Prostate gland (tissue), 2 donors: ENCODE measurements around the gene UMODL1. TPM values are rescaled to one million over a fixed set of nuclear protein-coding genes. Genes with fewer than 3 reads are reported as not detected.
A peak's percentile ranks its signal among the peaks of the same experiment; 100 is the strongest.

Experiments
- DNase-seq: peaks from one replicate; pipeline ENCODE4 v3.0.0-alpha.2; 2019; ENCODE audit warnings: low spot score
- H3K27ac ChIP-seq, 2 donors: fragments of 200-600 bp; sonication (generic); 2 replicates each; pipeline ENCODE4 v1.5.1; 2017 to 2019
- H3K27me3 ChIP-seq: fragments of 200-600 bp; sonication (generic); replicated peaks from 2 replicates; pipeline ENCODE4 v1.5.1; 2019; ENCODE audit not compliant: insufficient read depth
- H3K36me3 ChIP-seq, 2 donors: fragments of 200-600 bp; sonication (generic); 1 replicate in 1 of 2; 2 replicates in 1 of 2; pipeline versions ENCODE4 v1.5.1 to v1.8.1; 2017 to 2019
- H3K4me1 ChIP-seq: fragments of 200-600 bp; sonication (generic); replicated peaks from 2 replicates; pipeline ENCODE4 v1.5.1; 2019
- H3K4me3 ChIP-seq, 2 donors: fragments of 200-600 bp; sonication (generic); 2 replicates each; pipeline ENCODE4 v1.5.1; 2017 to 2019
- H3K9me3 ChIP-seq: fragments of 200-600 bp; sonication (generic); 2 replicates; pipeline ENCODE4 v1.5.1; 2017
- CTCF ChIP-seq, 4 experiments: fragments of 200-600 bp in 2 of 4; fragments of 450-650 bp in 2 of 4; sonication (generic) in 2 of 4; IDR thresholded peaks; 1 replicate in 3 of 4; 2 replicates in 1 of 4; pipeline ENCODE4 v1.5.1; 2016 to 2019; ENCODE audit warnings: antibody characterized with exemption in 4 of 4, mild to moderate bottlenecking in 2 of 4, moderate library complexity in 2 of 4
- POLR2A ChIP-seq: fragments of 450-650 bp; IDR thresholded peaks from one replicate; pipeline ENCODE4 v1.6.1; 2016; ENCODE audit warnings: antibody characterized with exemption, mild to moderate bottlenecking
- POLR2AphosphoS5 ChIP-seq: sonication (generic); formaldehyde crosslinking; IDR thresholded peaks from one replicate; pipeline ENCODE4 v1.6.1; 2017; ENCODE audit warnings: antibody characterized with exemption
- WGBS: methylation state at CpG from one replicate; pipeline ENCODE4 v1.1.5; 2018; 5-methylcytosine and 5-hydroxymethylcytosine counted together
- intact Hi-C: fragments of 100-400 bp; cut with DNase I; formaldehyde crosslinking; loops from one replicate; pipeline ENCODE4 v1.14.2; 2022
- total RNA-seq, 2 donors: library from RNA; depleted of rRNA; stranded (reverse); fragments of >200 nt; gene quantifications; one replicate each; pipeline ENCODE4 v1.1.0, GENCODE V29; 2016

The UMODL1 gene
- total RNA-seq, 2 donors from 2014 or later = 0.14 to 0.57 TPM

- WGBS = 72% methylated on average over 9 of the region's 9 CpGs
- intact Hi-C loops = no loop called here
- H3K27me3 ChIP-seq = no peaks in the 10 kb centered on the region
Observed at GRCh38 chr21:42162831-42163510, 91.9 kb downstream of the UMODL1 start.

GRCh38 chr21:42163511-42163863 is 92.4 kb downstream of the UMODL1 start:
- TF ChIP-seq CTCF (IDR thresholded peaks at IDR 0.05) (no peak), POLR2AphosphoS5 (no peak), POLR2A (no peak)
- Histone ChIP-seq H3K4me3 (no peak overlapping the region), H3K27ac (no peak overlapping the region), H3K36me3 (no peaks in the 10 kb centered on the region), H3K27me3 (no peaks in the 10 kb centered on the region), H3K9me3 (no peaks in the 10 kb centered on the region), H3K4me1 (no peaks in the 10 kb centered on the region)
- no peak for DNase-seq
- intact Hi-C loops = no loop called here
- 94% methylated on average over 10 of the region's 10 CpGs for WGBS

More at GRCh38 chr21:42162831-42163510, 91.9 kb downstream of the UMODL1 start:
- H3K9me3 ChIP-seq = no peaks in the 10 kb centered on the region
- no peak overlapping the region for H3K27ac ChIP-seq
- DNase-seq = no peak
- H3K4me3 ChIP-seq = no peak overlapping the region
- no peak for TF ChIP-seq CTCF (IDR thresholded peaks at IDR 0.05)
- TF ChIP-seq POLR2AphosphoS5 = no peak
- TF ChIP-seq POLR2A = no peak
- no peaks in the 10 kb centered on the region for H3K4me1 ChIP-seq
- no peaks in the 10 kb centered on the region for H3K36me3 ChIP-seq

GRCh38 chr21:42164064-42164789 is 93.1 kb downstream of the UMODL1 start:
- 73% methylated on average over 7 of the region's 7 CpGs for WGBS
- Histone ChIP-seq H3K9me3 (no peaks in the 10 kb centered on the region), H3K4me1 (no peaks in the 10 kb centered on the region), H3K27me3 (no peaks in the 10 kb centered on the region), H3K36me3 (no peaks in the 10 kb centered on the region), H3K4me3 (no peak overlapping the region), H3K27ac (no peak overlapping the region)
- intact Hi-C loops = no loop called here
- TF ChIP-seq CTCF (IDR thresholded peaks at IDR 0.05) (peak in 2 of 4 experiments; percentile 36 to 53), POLR2A (no peak)
- DNase-seq = no peak

GRCh38 chr21:42164818-42165217 is 93.7 kb downstream of the UMODL1 start:
- intact Hi-C loops = no loop called here
- H3K27me3 ChIP-seq = no peaks in the 10 kb centered on the region
- TF ChIP-seq POLR2A = no peak
- TF ChIP-seq CTCF (IDR thresholded peaks at IDR 0.05) = no peak
- TF ChIP-seq POLR2AphosphoS5 = no peak
- H3K4me1 ChIP-seq = no peaks in the 10 kb centered on the region
- 41% methylated on average over 4 of the region's 4 CpGs for WGBS
- H3K36me3 ChIP-seq = no peaks in the 10 kb centered on the region
- no peak for DNase-seq
- H3K27ac ChIP-seq = no peak overlapping the region
- no peak overlapping the region for H3K4me3 ChIP-seq
- H3K9me3 ChIP-seq = no peaks in the 10 kb centered on the region

- Histone ChIP-seq H3K27ac (no peak overlapping the region), H3K36me3 (no peaks in the 10 kb centered on the region), H3K4me3 (no peak overlapping the region), H3K27me3 (no peaks in the 10 kb centered on the region), H3K4me1 (no peaks in the 10 kb centered on the region), H3K9me3 (no peaks in the 10 kb centered on the region)
- DNase-seq = no peak
- 92% methylated on average over 18 of the region's 18 CpGs for WGBS
- intact Hi-C loops = no loop called here
- TF ChIP-seq POLR2AphosphoS5 = no peak
- TF ChIP-seq POLR2A = no peak
- no peak for TF ChIP-seq CTCF (IDR thresholded peaks at IDR 0.05)
Observed at GRCh38 chr21:42165901-42166300, 94.8 kb downstream of the UMODL1 start.
